ENCODE data around the gene KCNA1.

- TF ChIP-seq CTCF (IDR thresholded peaks at IDR 0.05) (no peak), POLR2A (IDR thresholded peaks at IDR 0.05) (no peak)
Measured at GRCh38 chr12:4874671-4875070, 35.0 kb upstream of the KCNA1 start.

Measured in body of pancreas (tissue), 4 donors.